Forelimb muscle (tissue), 1 donor: ENCODE measurements around the gene LPAR2. TPM values are rescaled to one million over a fixed set of nuclear protein-coding genes. Genes with fewer than 3 reads are reported as not detected.
A peak's percentile ranks its signal among the peaks of the same experiment; 100 is the strongest.

Source experiments
- DNase-seq: peaks from one replicate; pipeline ENCODE4 v3.0.0-alpha.2; 2013; ENCODE audit warnings: low read depth
- polyA plus RNA-seq: library from polyadenylated mRNA; unstranded; fragments of 120-200 nt; gene quantifications from one replicate; pipeline ENCODE4 v1.2.1, GENCODE V29; 2013; ENCODE audit not compliant: insufficient read length

Gene LPAR2
- polyA plus RNA-seq, 1 donor: 4.6 TPM

DNA sequence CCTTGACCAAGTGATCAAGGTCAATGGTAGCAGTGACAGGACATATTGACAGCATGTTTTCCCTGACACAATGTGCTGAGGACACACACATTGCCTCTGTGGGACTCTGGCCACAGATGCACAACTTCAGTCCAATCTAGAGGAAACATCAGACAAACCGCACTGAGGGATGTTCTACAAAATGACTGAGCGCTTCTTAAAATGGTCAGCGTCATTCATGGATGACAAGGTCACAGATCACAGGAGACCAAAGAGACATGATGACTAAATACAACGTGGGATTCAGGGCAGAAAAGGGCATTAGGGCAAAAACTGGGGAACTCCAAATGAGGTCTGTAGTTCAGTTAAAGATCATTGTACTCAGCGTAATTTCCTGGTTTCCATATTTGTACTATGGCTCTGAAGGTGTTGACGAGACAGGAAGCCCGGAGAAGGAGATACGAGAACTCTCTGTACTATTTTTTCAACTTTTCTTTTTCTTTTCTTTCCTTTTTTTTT is 30.2 kb downstream of the LPAR2 start:
- no peak for DNase-seq

DNA sequence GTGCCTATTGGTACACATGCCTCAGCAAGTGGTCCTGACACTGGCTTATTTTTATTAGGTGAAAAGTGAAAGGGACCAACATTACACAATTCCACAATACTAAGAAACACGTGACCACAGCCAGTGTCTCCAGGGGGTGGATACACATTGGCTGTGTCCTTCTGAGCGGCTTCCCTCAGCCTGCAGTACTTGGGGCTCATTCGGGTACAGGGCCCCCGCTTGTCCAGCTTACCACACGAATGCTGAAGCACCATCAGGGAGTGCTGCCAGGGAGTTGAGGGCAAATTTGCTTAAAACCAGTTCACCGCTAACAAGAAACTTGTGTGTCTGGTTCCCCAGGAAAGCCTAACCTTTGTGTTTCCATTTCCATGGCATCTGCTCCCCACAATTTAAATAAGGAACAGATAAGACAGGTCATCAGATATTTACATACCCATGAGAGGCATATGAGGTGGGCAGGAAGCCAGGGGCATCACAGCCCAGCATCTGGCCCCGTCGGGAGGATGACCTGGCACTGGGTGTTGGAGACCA is 32.8 kb downstream of the LPAR2 start:
- no peak for DNase-seq

DNA sequence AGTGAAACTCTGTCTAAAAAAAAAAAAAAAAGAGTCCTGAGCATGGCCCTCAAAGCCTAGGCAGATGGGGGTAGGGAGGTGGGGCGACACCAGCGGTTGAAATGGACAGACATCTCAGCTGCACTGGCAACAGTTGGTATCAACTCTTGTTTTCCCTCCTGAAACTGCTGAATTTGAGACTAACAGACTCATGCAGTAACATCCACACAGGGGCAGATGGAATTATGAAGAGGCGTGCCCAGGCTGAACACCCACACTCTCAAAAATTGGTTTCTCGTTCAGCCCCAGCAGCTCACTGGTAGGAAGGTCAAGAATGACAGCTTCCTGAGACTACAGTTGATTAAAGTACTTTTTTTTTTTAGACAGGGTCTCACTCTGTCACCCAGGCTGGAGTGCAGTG is 33.6 kb downstream of the LPAR2 start:
- no peak for DNase-seq

DNA sequence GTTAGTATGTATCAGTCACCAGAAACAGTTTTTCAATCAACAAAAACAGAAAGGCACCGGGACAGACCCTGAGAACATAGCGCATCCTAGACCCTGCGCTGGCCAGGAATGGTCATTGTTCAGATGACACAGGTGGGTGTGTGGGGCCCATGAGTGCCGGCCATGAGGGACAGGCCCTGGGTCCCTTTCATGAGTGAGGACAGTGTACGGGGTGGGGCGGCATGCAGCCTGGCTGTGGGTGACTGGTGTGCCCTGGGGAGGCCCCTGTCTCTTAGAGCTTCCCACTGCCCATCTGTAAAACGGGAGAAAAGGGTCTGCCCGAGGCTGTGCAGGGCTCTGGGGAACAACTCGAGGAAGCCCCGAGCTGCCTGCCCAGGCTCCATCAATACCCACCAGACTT is 35.3 kb downstream of the LPAR2 start:
- DNase-seq: no peak

DNA sequence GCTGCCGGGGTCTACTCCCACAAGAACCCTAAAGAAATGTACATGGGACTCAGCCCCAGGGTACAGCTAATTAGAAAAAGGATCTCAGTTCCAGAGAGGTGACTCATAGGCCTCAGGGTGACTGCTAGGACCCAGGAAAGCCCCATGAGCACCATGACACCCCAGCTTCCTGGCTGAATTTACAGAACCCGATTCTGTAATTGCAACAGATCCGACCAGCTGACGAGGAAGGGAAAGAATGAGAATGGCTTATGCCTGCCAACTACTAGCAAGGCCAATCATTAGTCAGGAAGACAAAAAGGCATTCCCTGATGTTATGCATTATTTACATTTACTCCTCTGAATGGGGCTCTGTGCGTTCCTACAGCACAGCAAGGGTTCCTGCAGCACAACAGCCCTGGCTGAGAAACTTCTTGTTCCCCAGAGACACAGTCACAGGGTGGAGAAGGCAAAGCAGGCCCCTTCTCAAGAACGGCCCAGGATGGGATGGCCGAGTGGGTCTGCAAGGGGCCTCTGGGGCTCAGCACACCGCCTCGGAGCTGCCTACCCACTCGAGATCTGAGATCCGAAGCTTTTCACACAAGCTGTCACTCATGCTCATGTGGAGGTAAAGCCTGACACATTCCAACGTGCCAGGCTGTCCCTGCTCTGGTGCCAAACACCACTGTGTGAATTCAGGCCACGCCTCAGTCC is 36.7 kb downstream of the LPAR2 start:
- DNase-seq: peak; percentile 76

DNA sequence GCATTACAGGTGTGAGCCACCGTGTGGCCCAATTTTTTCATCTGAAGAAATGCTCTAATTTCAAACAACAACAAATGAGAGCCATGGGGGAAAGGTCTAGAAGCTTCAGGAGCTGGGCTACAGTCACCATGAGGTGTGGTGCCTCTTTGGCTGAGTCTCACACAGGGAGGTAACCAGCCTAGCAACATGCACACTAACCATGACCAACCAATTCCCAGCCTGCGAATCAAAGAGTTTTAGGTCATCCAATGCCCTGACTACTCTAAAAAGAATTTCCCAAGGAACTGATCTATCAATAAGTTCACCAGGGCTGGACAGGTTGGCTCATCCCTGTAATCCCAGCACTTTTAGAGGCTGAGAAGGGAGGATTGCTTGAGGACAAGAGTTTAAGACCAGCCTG is 39.5 kb downstream of the LPAR2 start:
- no peak for DNase-seq

DNA sequence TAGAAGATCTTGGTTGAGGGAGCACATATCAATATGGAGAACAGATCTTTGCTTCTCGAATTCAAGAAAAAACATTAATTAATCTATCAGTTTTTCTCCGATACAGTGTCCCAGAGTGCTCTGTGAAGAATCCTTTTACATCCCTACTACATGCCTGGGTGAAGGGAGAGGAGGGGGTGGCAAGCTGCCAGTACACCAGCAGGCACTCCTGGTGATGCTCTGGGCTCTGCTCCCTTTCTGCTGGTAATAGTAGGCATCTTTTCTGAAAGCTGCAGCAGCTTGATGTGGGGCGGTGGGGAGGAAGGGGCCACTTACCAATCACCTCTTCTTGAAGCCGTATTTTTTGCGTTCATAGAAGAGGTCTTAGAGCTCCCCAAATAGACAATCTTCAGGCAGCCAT is 40.2 kb downstream of the LPAR2 start:
- DNase-seq: no peak

DNA sequence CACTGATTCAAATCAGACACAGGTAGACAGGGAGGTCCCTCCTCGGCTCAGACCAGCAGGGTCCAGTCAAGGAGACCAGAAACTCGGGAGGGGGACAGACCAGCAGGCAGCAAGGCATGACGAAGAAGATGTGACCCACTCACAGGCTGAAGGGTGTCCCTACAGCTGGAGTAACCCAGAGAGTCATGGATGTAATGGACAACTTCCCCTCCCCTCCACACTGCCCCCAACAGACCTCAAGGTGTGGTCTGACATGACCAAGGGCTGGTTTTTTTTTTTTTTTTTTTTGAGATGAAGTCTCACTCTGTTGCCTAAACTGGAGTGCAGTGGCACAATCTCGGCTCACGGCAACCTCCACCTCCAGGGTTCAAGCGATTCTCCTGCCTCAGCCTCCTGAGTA is 43.7 kb downstream of the LPAR2 start:
- DNase-seq: no peak

DNA sequence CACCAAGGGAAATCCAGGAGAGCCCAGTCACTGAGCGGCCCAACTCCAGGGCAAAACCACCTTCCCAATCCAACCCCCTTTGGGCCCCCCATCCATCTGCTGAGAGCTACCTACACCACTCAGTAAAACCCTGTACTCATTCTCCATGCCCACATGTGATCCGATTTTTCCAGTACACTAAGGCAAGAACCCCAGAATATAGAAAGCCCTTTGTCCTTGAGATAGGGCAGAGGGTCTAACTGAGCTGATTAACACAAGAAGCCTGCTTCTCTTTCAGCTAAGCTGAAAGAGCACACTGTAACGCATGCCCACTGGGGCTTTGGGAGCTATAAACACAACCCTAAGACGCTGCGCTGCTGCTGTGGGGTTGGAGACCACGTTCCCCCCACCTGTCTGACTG is 45.5 kb downstream of the LPAR2 start:
- DNase-seq: no peak

DNA sequence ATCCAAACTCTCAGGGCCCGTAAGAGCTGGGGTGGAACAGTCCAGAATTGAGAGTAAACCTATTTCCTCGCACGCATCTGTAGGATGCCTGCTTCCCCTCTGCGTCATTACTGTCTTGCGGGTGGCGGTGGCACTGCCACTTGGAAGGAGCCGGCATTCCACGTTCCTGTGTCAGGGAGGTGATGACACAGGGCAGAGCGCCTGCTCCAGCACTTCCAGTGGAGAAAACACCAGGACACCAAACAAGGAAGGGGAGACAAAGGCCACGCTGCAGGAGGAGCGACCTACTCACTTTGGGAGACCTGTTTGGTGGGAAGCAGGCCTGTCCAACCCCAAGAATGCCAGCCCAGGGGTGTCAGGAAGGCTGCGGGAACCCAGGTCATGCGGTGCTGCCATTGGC is 46.6 kb downstream of the LPAR2 start:
- no peak for DNase-seq

DNA sequence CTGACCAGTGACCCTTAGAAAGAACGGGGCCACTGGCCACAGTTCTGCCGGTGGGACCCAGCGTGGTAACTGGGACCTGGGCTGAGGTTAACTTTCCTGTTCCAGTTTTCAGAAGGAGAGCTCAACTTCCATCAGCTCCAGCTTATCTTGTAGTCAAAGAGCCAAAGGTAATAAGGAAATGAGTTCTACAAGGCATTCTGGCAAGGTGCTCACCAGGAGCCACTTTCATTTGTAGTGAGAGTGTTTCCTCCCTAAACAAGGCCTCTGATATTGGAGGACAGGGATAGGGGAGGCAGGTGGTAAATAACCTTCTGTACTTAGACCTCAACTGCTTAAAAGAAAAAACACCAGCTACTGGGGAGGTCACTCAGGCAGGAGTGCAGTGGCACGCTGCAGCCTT is 47.6 kb downstream of the LPAR2 start:
- no peak for DNase-seq

DNA sequence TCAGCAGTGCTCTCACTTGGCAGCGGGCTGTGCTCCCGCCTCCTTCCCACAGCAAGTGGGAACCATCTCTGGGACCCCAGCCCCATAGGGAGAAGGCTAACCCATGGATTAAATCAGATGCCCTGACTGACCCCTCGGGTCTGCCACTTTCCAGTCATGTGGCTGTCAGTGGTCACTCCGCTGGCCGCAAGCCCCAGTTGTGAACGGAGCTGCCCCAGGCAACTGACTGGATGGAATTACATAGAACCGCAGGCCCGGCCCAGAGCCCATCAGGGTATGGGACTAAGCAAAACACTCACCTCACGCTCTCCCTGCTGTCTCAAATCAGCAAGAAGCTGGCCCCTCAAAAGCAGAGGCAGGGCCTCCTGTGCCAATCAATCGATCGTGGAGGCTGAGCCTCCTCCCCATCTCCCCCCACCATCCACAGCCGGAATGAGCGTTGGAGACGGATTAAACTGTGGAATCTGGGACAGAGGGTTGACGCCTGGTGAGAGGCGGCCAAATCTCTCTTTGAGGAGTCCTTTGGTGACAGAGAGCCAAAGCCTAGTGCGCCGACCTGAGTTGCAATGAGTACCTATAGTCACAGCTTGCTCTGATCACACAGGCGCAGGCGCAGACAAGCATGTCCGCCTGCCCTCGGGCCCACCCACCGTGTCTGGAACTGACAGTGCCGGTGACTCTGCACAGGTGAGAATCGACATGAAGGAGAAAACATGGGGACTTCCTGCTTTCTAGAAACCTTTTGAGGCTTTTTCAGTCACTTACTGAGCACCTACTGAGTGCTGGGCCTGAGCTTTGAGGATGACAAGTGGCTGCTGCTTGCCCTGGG is 48.3 kb downstream of the LPAR2 start:
- DNase-seq: no peak

DNA sequence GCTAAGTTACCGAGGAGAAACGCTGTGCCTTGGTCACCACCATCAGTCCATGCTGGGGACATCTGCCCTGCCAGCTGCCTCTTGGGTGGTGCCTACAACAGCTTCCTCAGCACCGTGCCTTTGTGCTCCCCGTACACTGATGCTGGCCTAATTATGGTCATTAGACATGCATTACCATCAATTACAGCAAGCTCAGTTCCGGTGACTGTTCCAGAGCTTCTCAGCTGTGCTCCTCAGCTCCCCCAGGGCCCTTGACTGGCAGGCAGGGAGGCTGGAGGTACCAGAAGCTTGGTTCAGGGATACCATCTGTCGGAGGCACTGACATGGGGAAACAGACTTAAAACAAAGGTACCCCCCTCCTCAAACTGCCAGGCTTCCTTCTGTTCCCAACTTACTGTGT is 49.8 kb downstream of the LPAR2 start:
- DNase-seq: no peak

DNA sequence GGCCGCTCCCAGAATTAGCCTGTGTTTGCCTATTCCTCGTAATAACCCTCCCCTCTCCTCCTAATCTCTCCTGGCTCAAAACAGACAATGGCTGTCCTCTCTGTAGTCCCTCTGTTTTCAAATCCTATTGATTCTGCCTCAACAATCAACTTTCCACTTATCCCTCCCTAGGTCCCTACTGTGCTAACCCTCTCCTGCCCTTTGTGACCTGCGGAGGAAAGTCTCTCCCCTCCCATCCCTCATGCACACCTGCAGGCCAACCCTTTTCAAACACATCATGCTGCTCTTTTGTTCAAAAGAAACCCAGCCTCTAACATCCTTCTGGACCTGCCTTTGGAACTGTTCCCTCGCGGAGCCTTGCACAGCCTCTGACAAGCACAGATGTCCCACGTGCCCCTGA is 52.6 kb downstream of the LPAR2 start:
- no peak for DNase-seq

Other genes starting within 250 kb of the LPAR2 start
- gene GATAD2A, start 222.5 kb downstream of the LPAR2 start, polyA plus RNA-seq: 45.7 TPM
- 0.56 TPM for gene TSSK6, start 112.7 kb downstream of the LPAR2 start, polyA plus RNA-seq
- 187 TPM for gene NDUFA13, start 112.0 kb downstream of the LPAR2 start, polyA plus RNA-seq
- gene YJEFN3, start 99.3 kb downstream of the LPAR2 start, polyA plus RNA-seq: 6.9 TPM
- gene CILP2, start 90.0 kb downstream of the LPAR2 start, polyA plus RNA-seq: 2.2 TPM
- 1.8 TPM for gene PBX4, start 9.5 kb downstream of the LPAR2 start, polyA plus RNA-seq
- 2.5 TPM for gene GMIP, start 15.4 kb upstream of the LPAR2 start, polyA plus RNA-seq
- 25.0 TPM for gene ATP13A1, start 35.5 kb upstream of the LPAR2 start, polyA plus RNA-seq
- gene ZNF101, start 40.6 kb upstream of the LPAR2 start, polyA plus RNA-seq: 5.3 TPM
- gene ZNF14, start 104.9 kb upstream of the LPAR2 start, polyA plus RNA-seq: 4.8 TPM
- gene ZNF506, start 193.5 kb upstream of the LPAR2 start, polyA plus RNA-seq: 20.8 TPM
- gene ZNF253, start 237.7 kb upstream of the LPAR2 start, polyA plus RNA-seq: 12.4 TPM